HG03571 (cell line): Measurements from ENCODE around the gene UGT1A6.
"Not testable (repeated sequence)": the region's sequence is repeated elsewhere in the genome, so short reads cannot be mapped to it uniquely, and the experiment has no call there.

Experiments used
- ATAC-seq: cut with Tn5 transposase; IDR thresholded peaks from one replicate; pipeline ENCODE4 v1.9.1; 2021; ENCODE audit not compliant: unreplicated experiment

Gene UGT1A6

DNA sequence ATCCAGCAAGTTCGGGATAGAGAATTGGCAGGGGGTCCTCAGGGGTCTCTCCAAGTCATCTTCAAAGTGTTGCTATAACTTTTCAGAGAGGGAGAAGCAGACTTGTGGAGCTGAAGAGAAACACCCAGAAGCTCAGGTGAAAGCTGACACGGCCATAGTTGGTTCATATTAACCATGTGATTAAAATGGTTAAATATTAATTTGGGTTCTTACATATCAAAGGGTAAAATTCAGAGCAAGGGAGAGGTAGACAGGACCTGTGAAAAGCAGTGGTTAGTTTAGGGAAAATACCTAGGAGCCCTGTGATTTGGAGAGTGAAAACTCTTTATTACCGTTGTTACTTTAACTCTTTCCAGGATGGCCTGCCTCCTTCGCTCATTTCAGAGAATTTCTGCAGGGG, at the start of gene UGT1A6:
TSS of gene UGT1A6 (plus strand) at position 243 of the 400 bp plus-strand sequence. CDS start at position 358, 115 bp downstream.
- no peak for ATAC-seq

DNA sequence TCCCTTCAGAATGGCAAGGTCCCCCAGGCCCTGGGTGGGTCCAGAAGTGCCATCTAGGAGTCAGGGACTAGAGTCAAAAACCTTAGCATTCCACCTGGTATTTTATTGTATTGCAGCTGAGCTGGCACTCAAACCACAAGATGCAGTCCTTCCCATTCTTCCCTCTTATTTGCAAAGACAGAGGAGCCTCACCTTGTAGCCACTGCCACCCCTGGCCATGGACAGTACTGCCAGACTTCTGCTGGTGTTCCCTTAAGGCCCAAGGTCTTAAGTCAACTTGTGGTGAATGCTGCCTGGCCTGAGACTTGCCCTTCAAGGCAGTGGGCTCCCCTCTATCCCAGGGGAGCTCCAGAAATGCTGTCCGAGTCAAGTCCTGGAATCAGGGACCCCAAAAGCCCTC, 49.6 kb upstream of the UGT1A6 start:
- ATAC-seq, result no peak

DNA sequence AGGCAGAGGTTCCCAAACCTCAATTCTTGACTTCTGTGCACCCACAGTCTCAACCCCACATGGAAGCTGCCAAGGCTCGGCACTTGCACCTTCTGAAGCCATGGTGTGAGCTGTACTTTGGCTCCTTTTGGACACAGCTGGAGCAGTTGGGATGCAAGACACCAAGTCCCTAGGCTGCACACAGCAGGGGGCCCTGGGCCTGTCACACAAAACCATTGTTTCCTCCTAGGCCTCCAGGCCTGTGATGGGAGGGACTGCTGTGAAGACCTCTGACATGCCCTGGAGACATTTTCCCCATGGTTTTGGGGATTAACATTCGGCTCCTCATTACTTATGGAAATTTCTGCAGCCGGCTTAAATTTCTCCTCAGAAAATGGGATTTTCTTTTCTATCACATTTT, 46.7 kb upstream of the UGT1A6 start:
- ATAC-seq, result not testable (repeated sequence)

DNA sequence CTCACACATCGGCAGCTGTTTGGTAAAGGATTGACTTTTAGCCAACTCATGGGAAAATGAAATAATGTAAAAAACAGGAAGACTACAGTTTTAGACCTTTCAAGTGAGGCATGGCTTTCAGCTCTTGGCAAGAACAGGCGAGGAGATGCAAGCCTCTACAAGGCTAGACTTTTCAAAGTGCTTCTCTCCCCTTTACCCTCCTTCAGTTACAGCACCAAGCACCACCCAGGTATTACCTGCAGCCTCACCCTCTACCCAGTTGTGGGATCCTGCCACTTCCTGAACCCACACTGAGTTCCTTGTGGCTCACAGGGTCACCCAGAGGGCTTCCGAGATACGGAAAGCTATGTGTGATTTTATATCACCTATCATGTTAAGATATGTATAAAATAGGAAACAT, 41.7 kb upstream of the UGT1A6 start:
- no peak for ATAC-seq

DNA sequence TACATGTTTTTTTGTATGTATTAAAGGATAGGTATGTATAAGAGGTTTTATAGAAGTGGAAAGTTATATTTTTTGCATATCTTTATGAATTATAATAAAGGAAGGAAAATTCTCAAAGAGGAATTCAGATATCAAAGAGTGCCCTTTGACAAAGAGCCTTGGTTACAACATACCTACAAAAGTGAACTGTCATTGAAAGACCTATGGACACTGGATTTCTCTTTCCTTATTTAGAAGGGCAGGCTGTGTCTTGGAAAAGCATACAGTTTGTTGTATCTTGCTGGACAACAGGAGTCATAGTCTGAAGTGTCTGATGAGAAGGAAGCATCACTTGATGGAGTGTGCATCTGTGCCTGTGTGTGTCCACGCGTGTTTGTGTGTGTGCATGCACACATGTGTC, 41.3 kb upstream of the UGT1A6 start:
- no peak for ATAC-seq

DNA sequence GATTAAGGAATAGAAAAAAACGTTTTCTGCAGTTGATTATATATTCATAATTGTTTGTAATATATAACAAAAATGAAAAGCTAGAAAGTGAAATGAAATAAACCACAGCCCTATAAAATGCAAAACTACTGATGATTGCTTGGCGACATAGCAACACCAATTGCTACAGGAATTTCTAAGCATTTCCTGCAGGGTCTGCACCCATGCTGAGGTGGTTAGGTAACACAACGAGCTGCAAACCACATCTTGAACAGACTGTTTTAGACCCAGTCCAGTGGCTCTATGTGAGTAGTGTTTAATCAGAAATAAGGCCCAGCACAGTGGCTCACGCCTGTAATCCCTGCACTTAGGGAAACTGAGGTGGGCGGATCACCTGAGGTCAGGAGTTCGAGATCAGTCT, 38.2 kb upstream of the UGT1A6 start:
- ATAC-seq, result no peak

DNA sequence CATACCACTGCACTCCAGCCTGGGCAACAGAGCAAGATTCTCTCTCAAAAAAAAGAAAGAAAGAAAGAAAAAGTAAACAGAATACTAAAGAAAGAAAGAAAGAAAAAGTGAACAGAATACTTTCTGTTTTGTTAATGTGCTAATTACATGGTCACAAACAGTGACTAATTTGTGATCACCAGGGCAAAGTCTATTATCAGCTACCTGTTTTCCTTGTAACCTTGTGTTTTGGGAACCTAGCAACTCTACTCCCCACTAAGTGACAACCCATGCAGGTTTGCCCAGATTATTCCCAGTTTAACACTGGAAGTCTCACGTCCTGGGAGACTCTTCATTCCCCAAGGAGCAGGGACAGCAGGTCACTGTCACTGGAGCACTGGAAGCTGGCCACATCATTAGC, 37.6 kb upstream of the UGT1A6 start:
- ATAC-seq, result no peak

DNA sequence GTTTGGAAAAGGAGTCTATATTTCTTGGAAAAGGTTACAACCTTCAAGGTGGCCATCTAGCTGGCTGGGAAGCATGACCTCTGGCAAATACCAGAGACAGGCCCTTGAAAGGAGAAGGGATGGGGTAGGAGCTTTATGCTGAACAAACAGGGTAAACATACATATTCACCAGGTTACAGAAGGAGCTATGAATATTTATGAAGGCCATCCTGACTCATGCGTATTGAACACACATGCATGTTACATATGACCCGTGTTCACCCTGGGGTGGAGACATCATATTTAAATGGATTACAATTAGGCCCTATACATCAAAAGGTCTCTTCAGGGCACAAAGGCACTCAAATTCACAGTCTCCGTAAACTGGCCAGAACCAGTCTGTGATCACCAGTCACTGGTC, 36.7 kb upstream of the UGT1A6 start:
- ATAC-seq, result not testable (repeated sequence)

DNA sequence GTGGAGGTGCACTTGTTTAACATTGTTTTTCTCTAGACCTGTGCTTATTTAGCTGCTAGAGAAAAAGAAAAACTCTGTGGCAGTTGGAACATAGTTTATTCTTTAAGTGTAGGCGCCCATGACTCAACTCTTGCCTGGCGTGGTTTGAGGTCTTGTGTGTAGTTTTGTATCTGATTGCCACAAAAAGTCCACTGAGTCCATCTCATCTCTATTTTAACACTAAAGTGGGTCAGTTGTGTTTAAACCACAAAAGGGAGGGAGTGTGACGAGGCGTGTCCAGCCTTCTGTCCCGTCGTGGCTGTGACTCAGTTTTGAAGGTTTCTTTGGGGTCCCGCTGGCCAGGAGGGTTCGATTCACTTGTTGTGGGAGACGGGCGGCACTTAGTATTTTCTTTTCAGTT, 36.2 kb upstream of the UGT1A6 start:
- no peak for ATAC-seq

DNA sequence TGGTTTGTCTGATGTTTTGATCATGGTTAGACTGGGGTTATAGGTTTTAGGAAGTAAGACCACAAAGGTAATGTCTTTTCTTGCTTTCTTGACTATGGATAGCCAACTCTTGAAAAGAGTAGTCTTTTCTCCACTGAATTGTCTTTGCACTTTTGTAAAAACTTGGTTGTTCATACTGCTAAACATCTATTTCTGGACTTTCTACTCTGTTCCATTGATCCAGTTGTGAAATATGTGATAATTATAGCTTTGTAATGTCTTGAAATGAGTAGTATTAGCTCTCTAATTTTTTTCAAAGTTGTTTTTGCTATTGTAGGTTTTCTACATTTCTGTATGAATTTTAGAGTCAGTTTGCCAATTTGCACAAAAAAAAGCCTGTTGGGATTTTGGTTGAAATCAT, 34.1 kb upstream of the UGT1A6 start:
- ATAC-seq, result no peak

DNA sequence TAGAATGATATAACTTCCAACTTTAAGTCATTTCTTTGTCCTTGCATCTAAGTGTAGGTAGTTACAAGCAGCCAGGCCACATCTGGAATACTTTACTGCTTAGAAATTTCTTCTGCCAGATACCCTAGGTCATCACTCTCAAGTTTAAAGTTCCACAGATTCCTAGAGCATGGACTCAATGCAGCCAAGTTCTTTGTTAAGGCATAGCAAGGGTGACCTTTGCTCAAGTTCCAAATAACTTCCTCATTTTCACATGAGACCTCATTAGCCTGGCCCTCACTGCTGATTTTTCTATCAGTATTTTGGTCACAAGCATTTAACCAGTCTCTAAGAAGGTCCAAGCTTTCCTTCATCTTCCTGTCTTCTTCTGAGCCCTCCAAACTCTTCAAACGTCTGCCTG, 28.8 kb upstream of the UGT1A6 start:
- no peak for ATAC-seq

DNA sequence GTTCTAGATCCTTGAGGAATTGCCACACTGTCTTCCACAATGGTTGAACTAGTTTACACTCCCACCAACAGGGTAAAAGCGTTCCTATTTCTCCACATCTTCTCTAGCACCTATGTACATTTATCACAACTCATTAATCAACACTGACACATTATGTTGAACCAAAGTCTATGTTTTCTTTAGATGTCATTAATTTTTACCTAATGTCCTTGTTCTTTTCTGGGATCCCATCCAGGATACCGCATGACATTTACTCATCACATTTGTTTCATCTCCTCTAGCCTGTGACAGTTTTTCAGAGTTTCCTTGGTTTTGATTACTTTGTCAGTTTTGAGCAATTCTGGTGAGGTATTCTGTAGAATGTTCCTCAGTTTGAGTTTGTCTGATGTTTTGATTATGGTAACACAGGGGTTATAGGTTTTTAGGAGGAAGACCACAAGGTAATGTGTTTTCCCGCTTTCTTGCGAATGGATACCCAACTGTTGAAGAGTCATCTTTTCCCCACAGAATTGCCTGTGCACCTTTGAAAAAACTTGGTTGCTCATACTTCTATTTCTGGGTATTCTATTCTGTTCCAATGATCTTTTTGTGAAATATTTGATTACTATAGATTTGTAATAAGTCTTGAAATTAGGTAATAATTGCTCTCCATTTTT, 24.0 kb upstream of the UGT1A6 start:
- ATAC-seq, result no peak

DNA sequence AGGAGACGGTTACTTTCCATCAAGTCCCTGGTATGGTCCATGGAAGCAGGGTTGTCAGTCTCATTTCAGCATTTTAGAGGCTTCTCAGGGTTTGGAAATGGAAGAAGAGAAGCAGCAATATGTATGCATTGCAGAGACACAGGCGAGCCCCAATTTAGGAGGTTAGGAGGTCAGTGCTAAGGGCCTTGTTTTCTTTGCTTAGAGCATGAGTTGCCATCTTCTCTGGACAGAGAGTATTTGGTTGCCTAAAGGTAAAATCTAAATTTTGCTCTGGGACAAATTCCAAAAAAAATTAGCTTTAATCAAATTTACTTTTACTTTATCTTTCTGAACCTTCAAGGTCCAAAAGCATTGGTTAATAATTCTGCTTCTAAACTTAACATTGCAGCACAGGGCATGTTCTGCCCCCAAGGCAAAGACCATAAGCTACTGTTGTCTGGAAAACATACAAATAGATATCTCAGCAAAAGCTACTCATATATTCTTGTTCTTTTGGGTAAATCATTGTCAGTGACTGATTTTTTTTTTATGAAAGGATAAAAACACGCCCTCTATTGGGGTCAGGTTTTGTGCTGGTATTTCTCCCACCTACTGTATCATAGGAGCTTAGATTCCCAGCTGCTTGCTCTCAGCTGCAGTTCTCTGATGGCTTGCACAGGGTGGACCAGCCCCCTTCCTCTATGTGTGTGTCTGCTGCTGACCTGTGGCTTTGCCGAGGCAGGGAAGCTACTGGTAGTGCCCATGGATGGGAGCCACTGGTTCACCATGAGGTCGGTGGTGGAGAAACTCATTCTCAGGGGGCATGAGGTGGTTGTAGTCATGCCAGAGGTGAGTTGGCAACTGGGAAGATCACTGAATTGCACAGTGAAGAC, 21.2 kb upstream of the UGT1A6 start, which contains the start of gene UGT1A9:
TSS of gene UGT1A9 (plus strand) at position 609 of the 872 bp plus-strand sequence. CDS start at position 646, 37 bp downstream.
- no peak for ATAC-seq

DNA sequence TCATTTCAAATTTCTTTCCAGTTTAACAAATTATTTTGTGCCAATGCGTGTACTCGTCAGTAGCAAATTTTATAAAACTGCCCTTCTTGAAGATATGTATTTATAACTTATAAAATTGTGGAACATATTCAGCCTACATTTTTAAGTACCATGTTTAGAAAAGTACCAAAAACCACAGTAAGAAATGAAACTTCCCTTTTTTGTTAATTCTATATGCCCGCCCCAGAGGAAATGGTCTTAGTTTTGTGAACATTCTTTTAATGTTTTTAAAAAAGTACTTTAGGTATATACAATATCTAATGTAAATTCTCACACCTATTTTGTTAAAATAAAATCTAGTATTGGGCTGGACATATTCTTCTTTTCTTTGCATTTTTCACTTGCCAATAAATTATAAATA, 19.8 kb upstream of the UGT1A6 start:
- ATAC-seq, result no peak

DNA sequence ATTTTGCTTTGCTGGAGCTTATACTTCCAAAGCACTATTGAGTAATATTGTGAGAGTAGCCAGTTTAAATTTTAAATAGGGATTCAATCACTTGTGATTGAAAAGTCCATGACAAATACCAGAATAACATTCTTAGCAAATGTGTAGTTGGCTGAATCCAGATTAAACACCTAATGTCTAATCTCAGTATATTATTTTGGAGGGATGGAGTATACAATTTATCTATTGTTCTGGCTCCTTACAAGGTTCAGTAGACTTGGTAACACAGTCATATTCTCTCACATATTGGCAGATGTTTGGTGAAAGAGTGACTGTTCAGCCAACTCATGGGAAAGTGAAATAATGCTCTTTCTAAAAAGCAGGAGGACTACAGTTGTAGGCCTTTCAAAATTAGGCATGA, 18.8 kb upstream of the UGT1A6 start:
- ATAC-seq, result no peak

DNA sequence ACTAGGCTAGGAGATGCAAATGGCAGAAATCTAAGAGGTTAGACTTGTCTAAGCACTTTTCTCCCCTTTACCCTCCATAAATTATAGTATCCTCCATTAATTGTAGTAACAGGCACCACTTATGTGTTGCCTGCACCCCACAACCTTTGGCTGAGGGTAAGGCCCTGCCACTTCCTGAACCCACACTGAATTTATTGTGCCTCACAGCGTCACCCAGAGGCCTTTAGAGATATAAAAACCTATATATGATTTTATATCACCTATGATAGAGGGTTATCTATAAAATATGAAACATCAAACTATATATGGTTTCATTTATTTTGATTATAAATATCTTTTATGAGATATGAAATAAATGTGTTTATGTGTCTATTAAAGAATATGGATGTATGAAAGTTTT, 18.4 kb upstream of the UGT1A6 start:
- ATAC-seq, result no peak

DNA sequence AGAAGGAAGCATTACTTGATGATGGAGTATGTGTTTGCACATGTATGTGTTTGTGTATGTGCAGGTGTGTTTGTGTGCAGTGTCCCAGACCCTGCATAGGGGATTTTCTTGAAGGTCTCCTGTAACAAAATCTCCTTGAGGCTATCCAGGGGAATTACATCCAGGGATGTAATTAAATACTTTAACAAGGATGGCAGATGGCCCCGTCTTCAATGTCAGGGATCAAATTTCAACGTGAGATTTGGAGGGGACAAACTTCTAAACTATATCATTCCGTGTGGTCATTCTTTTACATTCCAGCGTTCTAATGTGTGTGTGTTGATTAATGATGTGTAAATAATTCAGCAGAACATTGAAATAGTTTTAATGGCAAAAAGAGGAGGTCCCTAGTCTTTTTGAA, 17.7 kb upstream of the UGT1A6 start:
- no peak for ATAC-seq

DNA sequence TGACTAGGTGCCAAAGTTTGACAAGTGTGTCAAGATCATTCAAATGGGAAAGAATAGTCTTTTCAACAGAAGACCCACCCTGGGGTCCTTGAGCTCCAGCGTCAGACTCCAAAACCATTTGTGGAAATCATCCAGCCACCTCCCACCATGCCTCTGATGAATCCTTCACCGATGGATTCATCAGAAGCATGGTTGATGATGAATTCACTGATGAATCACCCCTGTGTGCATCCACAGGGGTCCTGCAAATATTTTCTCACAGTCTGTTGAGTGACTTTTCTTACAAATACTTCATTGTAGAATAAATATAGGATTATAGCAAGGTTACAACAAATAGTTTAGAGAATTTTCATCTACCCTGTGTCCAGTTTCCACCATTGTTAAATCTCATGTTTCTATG, 16.6 kb upstream of the UGT1A6 start:
- no peak for ATAC-seq

DNA sequence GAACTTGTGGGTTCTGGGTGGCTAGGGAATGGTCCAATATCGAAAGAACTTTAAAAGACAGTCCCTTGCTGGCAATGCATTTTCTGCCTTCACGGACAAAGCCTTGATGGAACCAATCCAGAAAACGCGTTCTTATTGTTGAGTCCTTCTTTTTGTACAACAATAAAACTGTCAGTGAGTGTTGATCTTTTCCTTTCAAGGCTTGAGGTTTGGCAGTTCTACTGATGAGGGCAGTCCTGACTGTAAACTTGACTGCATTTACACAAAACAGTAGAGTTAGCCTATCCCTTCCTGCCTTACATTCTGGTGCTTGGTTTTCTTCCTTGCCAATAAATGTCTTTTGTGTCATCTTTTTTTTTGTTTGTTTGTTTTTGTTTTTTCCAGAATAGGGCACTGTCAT, 13.5 kb upstream of the UGT1A6 start:
- ATAC-seq, result no peak

DNA sequence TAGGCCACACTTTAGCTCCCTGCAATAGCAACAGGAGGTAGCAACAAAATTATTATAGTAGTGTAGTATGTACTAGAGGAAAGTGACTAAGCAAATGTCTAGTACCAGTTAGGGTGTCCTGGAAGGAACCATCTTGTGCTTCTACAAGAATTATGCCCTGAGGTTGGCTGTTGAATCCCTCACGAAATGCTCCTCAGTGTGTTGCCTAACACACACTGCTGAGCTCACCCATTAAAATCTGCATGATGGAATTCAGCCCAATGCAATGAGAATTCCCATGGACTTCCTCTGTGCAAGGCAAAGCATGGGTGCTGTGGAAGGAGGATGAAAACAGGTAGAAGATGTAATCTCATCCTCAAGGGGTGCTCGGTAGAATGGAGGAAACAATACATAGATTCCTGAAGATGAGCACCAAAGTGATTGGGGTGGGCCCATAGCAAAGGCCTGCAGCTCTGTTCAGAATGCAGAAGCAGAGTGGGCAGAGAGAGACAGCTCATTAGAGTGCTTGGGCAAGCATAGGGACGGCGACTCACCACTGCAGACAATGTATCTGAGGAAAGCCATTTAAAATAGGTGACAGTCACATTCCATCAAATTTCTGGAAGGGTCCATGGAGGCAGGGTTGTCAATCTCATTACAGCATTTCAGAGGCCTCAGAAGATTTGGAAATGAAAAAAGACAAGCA, 12.2 kb upstream of the UGT1A6 start:
- no peak for ATAC-seq

DNA sequence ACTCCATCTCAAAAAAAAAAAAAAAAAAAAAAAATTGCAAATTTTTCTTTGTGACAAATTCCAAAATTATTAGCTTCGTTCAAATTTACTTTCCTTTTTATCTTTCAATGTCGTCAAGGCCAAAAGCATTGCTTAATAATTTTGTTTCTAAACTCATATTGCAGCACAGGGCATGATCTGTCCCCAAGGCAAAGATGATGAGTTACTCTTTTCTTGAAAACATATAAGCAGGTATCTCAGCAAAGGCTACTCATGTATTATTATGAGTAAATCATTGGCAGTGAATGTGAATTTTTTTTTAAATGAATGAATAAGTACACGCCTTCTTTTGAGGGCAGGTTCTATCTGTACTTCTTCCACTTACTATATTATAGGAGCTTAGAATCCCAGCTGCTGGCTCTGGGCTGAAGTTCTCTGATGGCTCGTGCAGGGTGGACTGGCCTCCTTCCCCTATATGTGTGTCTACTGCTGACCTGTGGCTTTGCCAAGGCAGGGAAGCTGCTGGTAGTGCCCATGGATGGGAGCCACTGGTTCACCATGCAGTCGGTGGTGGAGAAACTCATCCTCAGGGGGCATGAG, 11.1 kb upstream of the UGT1A6 start, which contains the start of gene UGT1A7:
TSS of gene UGT1A7 (plus strand) at position 381 of the 579 bp plus-strand sequence. CDS start at position 418, 37 bp downstream.
- no peak for ATAC-seq
